HepG2 (cell line): Measurements from ENCODE around the gene PUS3. TPM values are rescaled to one million over a fixed set of nuclear protein-coding genes. Genes with fewer than 3 reads are reported as not detected.

Source experiments
- ATAC-seq: fragments of 200-7000 bp; cut with Tn5 transposase; 3 replicates; pipeline ENCODE4 v1.9.1; 2020; ENCODE audit warnings: mild to moderate bottlenecking, moderate library complexity
- BruUV-seq: library from RNA; stranded (reverse); fragments of 400-500 nt; replicated peaks from 2 replicates; lab custom pipeline; 2021; lab: Mats Ljungman, UMichigan
- CTCF ChIA-PET: fragments of 300-600 bp; formaldehyde crosslinking; extraction: SDS; loops from one replicate; lab custom pipeline; 2021; ENCODE audit warnings: low total read pairs, inconsistent platforms, low intra/inter-chr PET ratio; lab: Yijun Ruan, JAX
- POLR2A ChIA-PET: fragments of 350-600 bp; sonication (Branson Sonifier 250); formaldehyde crosslinking; loops from one replicate; lab custom pipeline; 2020; ENCODE audit warnings: antibody characterized with exemption, inconsistent platforms; lab: Yijun Ruan, JAX
- DNase-seq: peaks from one replicate; pipeline ENCODE4 v3.0.0-alpha.2; 2015; ENCODE audit warnings: low spot score
- FAIRE-seq: peaks from 3 replicates; lab custom pipeline; 2011; peaks lifted over from hg19 to GRCh38; lab: Jason Lieb, UNC
- H2AFZ ChIP-seq: one replicate; pipeline ENCODE4 v1.6.1; 2011; ENCODE audit warnings: low read length, inconsistent platforms
- H3K27ac ChIP-seq: fragments of 300-600 bp; 3 replicates; pipeline ENCODE4 v1.8.0; 2011; ENCODE audit warnings: mixed run types, mild to moderate bottlenecking, mixed read lengths, low read length, inconsistent platforms; ENCODE audit not compliant: insufficient read depth; ENCODE audit errors: extremely low read length
- H3K27me3 ChIP-seq, 2 experiments: fragments of 200-600 bp in 1 of 2; 2 replicates in 1 of 2; 3 replicates in 1 of 2; pipeline versions ENCODE4 v1.6.0 to v1.8.0; 2011; ENCODE audit warnings: low read length in 2 of 2, mild to moderate bottlenecking in 2 of 2, moderate library complexity in 2 of 2, inconsistent platforms in 1 of 2; ENCODE audit not compliant: insufficient read depth in 2 of 2, control insufficient read depth in 1 of 2
- H3K36me3 ChIP-seq, 2 experiments: fragments of 200-600 bp in 1 of 2; replicated peaks in 1 of 2; 2 replicates in 1 of 2; 3 replicates in 1 of 2; pipeline versions ENCODE4 v1.5.1 to v1.8.0; 2011; ENCODE audit warnings: low read length in 2 of 2, inconsistent platforms in 1 of 2; ENCODE audit not compliant: insufficient read depth in 2 of 2, control insufficient read depth in 1 of 2
- H3K4me1 ChIP-seq: 2 replicates; pipeline ENCODE4 v1.5.1; 2012; ENCODE audit warnings: low read length, inconsistent platforms; ENCODE audit not compliant: insufficient read depth
- H3K4me2 ChIP-seq: 2 replicates; pipeline ENCODE4 v1.6.0; 2011; ENCODE audit warnings: low read depth, low read length, inconsistent platforms
- H3K4me3 ChIP-seq, 3 experiments: fragments of 200-600 bp in 1 of 3; sonication (generic), shearing (Covaris generic) in 1 of 3; replicated peaks in 1 of 3; 2 replicates each; pipeline ENCODE4 v1.5.1; 2011 to 2016; ENCODE audit warnings: low read length in 3 of 3, inconsistent platforms in 2 of 3, low read depth in 2 of 3, mild to moderate bottlenecking in 2 of 3, control low read depth in 1 of 3, mixed read lengths in 1 of 3; ENCODE audit not compliant: insufficient read depth in 1 of 3
- H3K79me2 ChIP-seq: one replicate; pipeline ENCODE4 v1.6.1; 2011; ENCODE audit warnings: low read length, inconsistent platforms; ENCODE audit not compliant: insufficient read depth
- H3K9ac ChIP-seq: 2 replicates; pipeline ENCODE4 v1.6.0; 2011; ENCODE audit warnings: mild to moderate bottlenecking, low read depth, low read length, inconsistent platforms; ENCODE audit not compliant: insufficient read depth
- H3K9me3 ChIP-seq: 2 replicates; pipeline ENCODE4 v1.5.1; 2012; ENCODE audit warnings: mild to moderate bottlenecking, low read length
- H4K20me1 ChIP-seq: 2 replicates; pipeline ENCODE4 v1.6.0; 2011; ENCODE audit warnings: inconsistent platforms, mild to moderate bottlenecking, low read length, moderate library complexity; ENCODE audit not compliant: insufficient read depth
- ARHGAP35 ChIP-seq: sonication (generic); formaldehyde crosslinking; IDR thresholded peaks from 2 replicates; pipeline ENCODE4 v1.9.0; 2022; ENCODE audit warnings: mild to moderate bottlenecking, inconsistent platforms, moderate library complexity, missing genetic modification reagents, borderline replicate concordance
- ARID2 ChIP-seq: sonication (generic); formaldehyde crosslinking; IDR thresholded peaks from 2 replicates; pipeline ENCODE4 v1.8.1; 2022; ENCODE audit warnings: mild to moderate bottlenecking, missing genetic modification reagents, borderline replicate concordance
- EP300 ChIP-seq, 3 experiments: sonication (generic) in 1 of 3; formaldehyde crosslinking in 1 of 3; IDR thresholded peaks; 2 replicates each; pipeline versions ENCODE4 v1.5.1 to v1.6.1; 2011 to 2020; ENCODE audit warnings: low read depth in 2 of 3, low read length in 2 of 3, borderline replicate concordance in 1 of 3, improper control_type of control experiment in 1 of 3, mild to moderate bottlenecking in 1 of 3, missing genetic modification reagents in 1 of 3, moderate library complexity in 1 of 3
- KLF6 ChIP-seq: IDR thresholded peaks from 2 replicates; pipeline ENCODE4 v1.8.0; 2016; ENCODE audit warnings: missing biosample characterization, missing genetic modification reagents
- KMT2B ChIP-seq: IDR thresholded peaks from 2 replicates; pipeline ENCODE4 v1.6.1; 2016; ENCODE audit warnings: missing genetic modification reagents, missing compliant biosample characterization
- MAFK ChIP-seq, 2 experiments: IDR thresholded peaks in 1 of 2; conservative IDR thresholded peaks in 1 of 2; 2 replicates each; pipeline ENCODE4 v1.6.1; 2011; ENCODE audit warnings: improper control_type of control experiment in 2 of 2, low read length in 2 of 2
- MEIS1 ChIP-seq: sonication (generic); formaldehyde crosslinking; IDR thresholded peaks from 2 replicates; pipeline ENCODE4 v1.9.0; 2021; ENCODE audit warnings: mild to moderate bottlenecking, missing genetic modification reagents, moderate library complexity, borderline replicate concordance
- SMC3 ChIP-seq: IDR thresholded peaks from 2 replicates; pipeline ENCODE4 v1.6.1; 2011; ENCODE audit warnings: low read length, improper control_type of control experiment
- STAG1 ChIP-seq: sonication (generic); formaldehyde crosslinking; IDR thresholded peaks from 2 replicates; pipeline ENCODE4 v1.4.0; 2020; ENCODE audit warnings: missing genetic modification reagents
- THAP11 ChIP-seq: IDR thresholded peaks from 2 replicates; pipeline ENCODE4 v1.6.1; 2016; ENCODE audit warnings: missing biosample characterization, missing genetic modification reagents
- U2AF2 ChIP-seq: fragments of 200-400 bp; formaldehyde crosslinking; IDR thresholded peaks from 2 replicates; pipeline ENCODE4 v1.6.1; 2017; ENCODE audit warnings: low read depth, mild to moderate bottlenecking, low read length
- ZNF12 ChIP-seq: sonication (generic); formaldehyde crosslinking; IDR thresholded peaks from 2 replicates; pipeline ENCODE4 v1.5.0; 2020; ENCODE audit warnings: missing genetic modification reagents
- ZNF510 ChIP-seq: sonication (generic); formaldehyde crosslinking; IDR thresholded peaks from 2 replicates; pipeline ENCODE4 v1.4.0; 2020; ENCODE audit warnings: low read depth, mild to moderate bottlenecking, missing genetic modification reagents
- ZNF563 ChIP-seq: sonication (generic); formaldehyde crosslinking; IDR thresholded peaks from 2 replicates; pipeline ENCODE4 v1.8.0; 2022; ENCODE audit warnings: mild to moderate bottlenecking, moderate library complexity, missing genetic modification reagents
- WGBS: methylation state at CpG from one replicate; pipeline ENCODE4 v1.1.6; 2017; ENCODE audit warnings: low lambda C conversion rate; 5-methylcytosine and 5-hydroxymethylcytosine counted together
- in situ Hi-C: cut with HindIII; loops from 2 replicates; pipeline ENCODE4 v1.10.0; 2017; ENCODE audit warnings: low pct_unique_long_range_greater_than_20kb; ENCODE audit not compliant: extremely low pct_ligation_motif_present
- intact Hi-C: fragments of 100-400 bp; cut with micrococcal nuclease; formaldehyde crosslinking; loops from one replicate; pipeline ENCODE4 v1.10.0; 2022; ENCODE audit not compliant: unreplicated experiment
- polyA plus RNA-seq, 8 experiments: library from polyadenylated mRNA; depleted of rRNA in 3 of 8; stranded (reverse) in 7 of 8; unstranded in 1 of 8; fragments of >200 nt; fragmentation: Illumina TruSeq in 4 of 8; extraction: Trizol in 4 of 8; gene quantifications; 2 replicates each; pipeline versions ENCODE4 v1.2.1 to v1.2.3, GENCODE V29; 2011 to 2016; ENCODE audit warnings: low read depth in 4 of 8, missing spikeins in 1 of 8, mixed read lengths in 1 of 8; ENCODE audit not compliant: insufficient read depth in 1 of 8
- total RNA-seq, 5 experiments: library from RNA; depleted of rRNA; stranded (reverse); fragments of >200 nt; fragmentation: Illumina TruSeq; extraction: Trizol; gene quantifications; 2 replicates each; pipeline ENCODE4 v1.2.3, GENCODE V29; 2016; ENCODE audit warnings: low read depth in 1 of 5
- TF ChIP-seq, protein P1 (sequence below), 2 experiments: sonication (generic) in 1 of 2; formaldehyde crosslinking in 1 of 2; IDR thresholded peaks; 2 replicates each; pipeline versions ENCODE4 v1.4.0 to v1.6.1; 2018 to 2020; ENCODE audit warnings: missing genetic modification reagents in 2 of 2, borderline replicate concordance in 1 of 2, low read depth in 1 of 2, mild to moderate bottlenecking in 1 of 2, missing biosample characterization in 1 of 2
- TF ChIP-seq, protein P2 (sequence below): sonication (generic); formaldehyde crosslinking; IDR thresholded peaks from 2 replicates; pipeline ENCODE4 v1.4.0; 2020; ENCODE audit warnings: mild to moderate bottlenecking, missing genetic modification reagents
- TF ChIP-seq, protein P3 (sequence below): sonication (generic); formaldehyde crosslinking; IDR thresholded peaks from 2 replicates; pipeline ENCODE4 v1.5.0; 2020; ENCODE audit warnings: missing genetic modification reagents

The PUS3 gene
- total and polyA plus RNA-seq, 2 of the 13 experiments (the other 11 are each of a cell fraction or from before 2014, with no cell fraction given): 6.0 to 18.2 TPM

DNA sequence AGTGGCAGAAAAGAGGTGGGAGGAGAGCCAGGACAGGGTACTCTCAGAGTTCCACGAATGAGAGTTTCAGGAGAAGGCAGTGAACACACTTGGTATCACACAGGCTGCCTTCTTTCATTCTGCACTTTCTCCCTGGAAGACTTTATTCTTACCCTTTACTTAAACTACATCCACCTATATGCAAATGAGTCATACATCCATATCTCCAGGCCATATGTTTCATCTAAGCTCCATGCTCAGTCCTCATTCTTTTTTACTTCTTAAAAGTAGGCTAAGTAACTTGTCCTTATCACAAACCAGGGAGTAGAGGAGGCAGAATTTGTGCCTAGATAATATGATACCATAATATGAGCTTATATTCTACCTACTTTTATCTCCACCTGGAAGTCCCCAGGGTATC, 21.7 kb downstream of the PUS3 start (continued):
- TF ChIP-seq MAFK (conservative IDR thresholded peaks at IDR 0.05 in 1 of 2, IDR thresholded peaks at IDR 0.05 in 1 of 2; ENCODE audit: low read length in 2 of 2) (no peak), EP300 (IDR thresholded peaks at IDR 0.05; ENCODE audit: low read depth in 2 of 2, low read length in 2 of 2) (no peak), EP300 (CRISPR knock-in tag; IDR thresholded peaks at IDR 0.05; ENCODE audit: borderline replicate concordance) (no peak), KLF6 (CRISPR knock-in tag) (no peak)
- TF ChIP-seq, all 625 proteins: peak for 0

DNA sequence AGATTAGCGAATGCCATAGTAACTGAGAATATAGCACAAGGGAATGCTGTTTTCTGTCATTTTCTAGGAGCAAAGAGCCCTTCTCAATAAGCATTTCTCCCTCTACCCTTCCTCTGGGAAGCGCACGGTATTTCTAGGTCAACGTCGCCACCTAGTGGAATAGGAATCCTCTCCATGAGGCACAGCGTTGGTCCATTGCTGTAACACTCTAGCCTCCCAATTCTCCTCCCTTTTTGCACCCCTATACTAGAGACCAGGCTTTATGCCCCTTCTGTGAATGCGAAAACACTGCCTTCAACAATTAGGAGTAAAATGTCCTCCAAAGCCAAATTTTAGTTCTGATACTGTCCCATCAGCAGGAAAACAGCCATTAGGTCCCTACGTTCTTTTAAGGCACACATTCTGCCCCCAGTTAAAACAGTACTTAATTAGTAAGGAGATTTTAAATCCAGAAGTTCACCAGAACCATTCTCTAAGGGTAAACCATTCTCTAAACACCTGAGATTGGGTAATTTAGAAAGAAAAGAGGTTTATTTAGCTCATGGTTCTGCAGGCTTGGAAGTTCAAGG, 28.4 kb downstream of the PUS3 start:
- Histone ChIP-seq H3K27me3 (0 out of 5 replicates have a peak, but pooled peaks cover 0 to 5% of the 10 kb centered on the region in 2 experiments), H3K4me3 (peak overlapping the region in 2 of 3 experiments; percentile 19 to 36; a peak in 3 of 6 replicates), H3K9ac (no peak overlapping the region), H3K36me3 (no peaks in the 10 kb centered on the region), H3K27ac (no peak overlapping the region), H3K79me2 (no peaks in the 10 kb centered on the region), H3K4me2 (peak overlapping the region; percentile 64), H3K9me3 (no peaks in the 10 kb centered on the region), H2AFZ (no peak overlapping the region), H3K4me1 (peaks cover 10% of the 10 kb centered on the region), H4K20me1 (no peaks in the 10 kb centered on the region)
- in situ Hi-C loops (loop anchor here (5.0 to 10.0 kb wide), 4 partner anchors 150 to 450 kb away; partner anchors contain the start of gene CHEK1), intact Hi-C loops (loop anchor here (5.0 kb wide), 1 partner anchor 912 kb away; no protein-coding TSS in a partner anchor)
- ATAC-seq (peak; percentile 97), DNase-seq (peak; percentile 69), FAIRE-seq (peak; percentile 90)
- no TSS peak for BruUV-seq
- ChIA-PET POLR2A (no interaction called here), CTCF (interaction anchor here (0.5 to 1.9 kb wide), 4 partner anchors 36 to 451 kb away, joined by 3 to 7 read pairs (median 4); no protein-coding TSS in a partner anchor)
- WGBS: 6% methylated on average over 8 of the region's 8 CpGs
- TF ChIP-seq SMC3 (peak; percentile 65; the same call in 1 of the 2 replicates), U2AF2 (no peak), ARHGAP35 (no peak), STAG1 (peak; percentile 90), THAP11 (CRISPR knock-in tag) (peak; percentile 37; the same call in 1 of the 2 replicates), KMT2B (no peak), ZNF12 (0 out of 2 replicates have a peak, but pooled peaks have one; percentile 19), ARID2 (no peak), ZNF563 (CRISPR knock-in tag) (no peak), ZNF510 (CRISPR knock-in tag) (no peak), MEIS1 (CRISPR knock-in tag) (no peak)
- TF ChIP-seq, protein P1, sequence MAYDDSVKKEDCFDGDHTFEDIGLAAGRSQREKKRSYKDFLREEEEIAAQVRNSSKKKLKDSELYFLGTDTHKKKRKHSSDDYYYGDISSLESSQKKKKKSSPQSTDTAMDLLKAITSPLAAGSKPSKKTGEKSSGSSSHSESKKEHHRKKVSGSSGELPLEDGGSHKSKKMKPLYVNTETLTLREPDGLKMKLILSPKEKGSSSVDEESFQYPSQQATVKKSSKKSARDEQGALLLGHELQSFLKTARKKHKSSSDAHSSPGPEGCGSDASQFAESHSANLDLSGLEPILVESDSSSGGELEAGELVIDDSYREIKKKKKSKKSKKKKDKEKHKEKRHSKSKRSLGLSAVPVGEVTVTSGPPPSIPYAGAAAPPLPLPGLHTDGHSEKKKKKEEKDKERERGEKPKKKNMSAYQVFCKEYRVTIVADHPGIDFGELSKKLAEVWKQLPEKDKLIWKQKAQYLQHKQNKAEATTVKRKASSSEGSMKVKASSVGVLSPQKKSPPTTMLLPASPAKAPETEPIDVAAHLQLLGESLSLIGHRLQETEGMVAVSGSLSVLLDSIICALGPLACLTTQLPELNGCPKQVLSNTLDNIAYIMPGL (CRISPR knock-in tag; IDR thresholded peaks at IDR 0.05; ENCODE audit: borderline replicate concordance in 1 of 2, low read depth in 1 of 2): peak in 1 of 2 experiments; percentile 30; a peak in 1 of 4 replicates
- TF ChIP-seq, protein P2, sequence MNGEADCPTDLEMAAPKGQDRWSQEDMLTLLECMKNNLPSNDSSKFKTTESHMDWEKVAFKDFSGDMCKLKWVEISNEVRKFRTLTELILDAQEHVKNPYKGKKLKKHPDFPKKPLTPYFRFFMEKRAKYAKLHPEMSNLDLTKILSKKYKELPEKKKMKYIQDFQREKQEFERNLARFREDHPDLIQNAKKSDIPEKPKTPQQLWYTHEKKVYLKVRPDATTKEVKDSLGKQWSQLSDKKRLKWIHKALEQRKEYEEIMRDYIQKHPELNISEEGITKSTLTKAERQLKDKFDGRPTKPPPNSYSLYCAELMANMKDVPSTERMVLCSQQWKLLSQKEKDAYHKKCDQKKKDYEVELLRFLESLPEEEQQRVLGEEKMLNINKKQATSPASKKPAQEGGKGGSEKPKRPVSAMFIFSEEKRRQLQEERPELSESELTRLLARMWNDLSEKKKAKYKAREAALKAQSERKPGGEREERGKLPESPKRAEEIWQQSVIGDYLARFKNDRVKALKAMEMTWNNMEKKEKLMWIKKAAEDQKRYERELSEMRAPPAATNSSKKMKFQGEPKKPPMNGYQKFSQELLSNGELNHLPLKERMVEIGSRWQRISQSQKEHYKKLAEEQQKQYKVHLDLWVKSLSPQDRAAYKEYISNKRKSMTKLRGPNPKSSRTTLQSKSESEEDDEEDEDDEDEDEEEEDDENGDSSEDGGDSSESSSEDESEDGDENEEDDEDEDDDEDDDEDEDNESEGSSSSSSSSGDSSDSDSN: 0 out of 2 replicates have a peak, but pooled peaks have one; percentile 20
- TF ChIP-seq, protein P3, sequence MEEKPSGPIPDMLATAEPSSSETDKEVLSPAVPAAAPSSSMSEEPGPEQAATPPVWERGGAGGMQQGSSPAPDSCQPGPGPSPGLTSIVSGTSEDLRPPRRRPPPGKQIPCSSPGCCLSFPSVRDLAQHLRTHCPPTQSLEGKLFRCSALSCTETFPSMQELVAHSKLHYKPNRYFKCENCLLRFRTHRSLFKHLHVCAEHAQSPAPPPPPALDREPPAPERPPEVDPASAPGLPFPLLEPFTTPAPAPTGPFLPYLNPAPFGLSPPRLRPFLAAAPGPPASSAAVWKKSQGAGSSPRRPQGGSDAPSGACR (CRISPR knock-in tag): no peak
